H9 (cell line): ENCODE measurements around the gene MED13L. TPM values are rescaled to one million over a fixed set of nuclear protein-coding genes. Genes with fewer than 3 reads are reported as not detected.

ENCODE experiments used
- DNase-seq: peaks from one replicate; pipeline ENCODE4 v3.0.0-alpha.2; 2017
- H2AFZ ChIP-seq: one replicate; pipeline ENCODE4 v1.6.1; 2013; ENCODE audit warnings: mild to moderate bottlenecking, low read length, control low read depth, moderate library complexity
- H2AK5ac ChIP-seq: 2 replicates; pipeline ENCODE4 v1.6.1; 2013; ENCODE audit warnings: low read length, control low read depth, mixed read lengths; ENCODE audit not compliant: insufficient read length
- H2BK120ac ChIP-seq: one replicate; pipeline ENCODE4 v1.6.1; 2013; ENCODE audit warnings: low read depth, mild to moderate bottlenecking, low read length, control low read depth, inconsistent platforms; ENCODE audit not compliant: poor library complexity, severe bottlenecking
- H2BK12ac ChIP-seq: 2 replicates; pipeline ENCODE4 v1.6.1; 2013; ENCODE audit warnings: low read length, control low read depth, mixed read lengths, low read depth; ENCODE audit not compliant: insufficient read length
- H2BK15ac ChIP-seq: 2 replicates; pipeline ENCODE4 v1.6.1; 2013; ENCODE audit warnings: low read depth, low read length, control low read depth
- H2BK20ac ChIP-seq: one replicate; pipeline ENCODE4 v1.6.1; 2013; ENCODE audit warnings: low read depth, mild to moderate bottlenecking, low read length, control low read depth, inconsistent platforms; ENCODE audit not compliant: poor library complexity, severe bottlenecking
- H2BK5ac ChIP-seq: 2 replicates; pipeline ENCODE4 v1.6.1; 2013; ENCODE audit warnings: low read length, control low read depth, mixed read lengths; ENCODE audit not compliant: insufficient read length
- H3K14ac ChIP-seq: 2 replicates; pipeline ENCODE4 v1.6.1; 2013; ENCODE audit warnings: low read length, control low read depth; ENCODE audit not compliant: insufficient read depth
- H3K18ac ChIP-seq: 2 replicates; pipeline ENCODE4 v1.6.1; 2013; ENCODE audit warnings: low read depth, mild to moderate bottlenecking, mixed read lengths, low read length, control low read depth; ENCODE audit not compliant: insufficient read length
- H3K23ac ChIP-seq: 2 replicates; pipeline ENCODE4 v1.6.1; 2013; ENCODE audit warnings: low read length, control low read depth, mixed read lengths, low read depth; ENCODE audit not compliant: insufficient read length
- H3K23me2 ChIP-seq: 2 replicates; pipeline ENCODE4 v1.6.1; 2013; ENCODE audit warnings: low read depth, mild to moderate bottlenecking, mixed read lengths, low read length, control low read depth; ENCODE audit not compliant: insufficient read length, poor library complexity, severe bottlenecking
- H3K27ac ChIP-seq: 2 replicates; pipeline ENCODE4 v1.5.1; 2013; ENCODE audit warnings: low read length, control low read depth, mixed read lengths, low read depth; ENCODE audit not compliant: insufficient read length
- H3K27me3 ChIP-seq: 2 replicates; pipeline ENCODE4 v1.6.1; 2013; ENCODE audit warnings: low read length, control low read depth, inconsistent platforms; ENCODE audit not compliant: insufficient read depth
- H3K4ac ChIP-seq: 2 replicates; pipeline ENCODE4 v1.6.1; 2013; ENCODE audit warnings: low read depth, mild to moderate bottlenecking, control low read depth, inconsistent platforms, low read length, moderate library complexity
- H3K4me1 ChIP-seq: 2 replicates; pipeline ENCODE4 v1.6.1; 2013; ENCODE audit warnings: low read length, control low read depth, inconsistent platforms; ENCODE audit not compliant: insufficient read depth
- H3K4me2 ChIP-seq: 2 replicates; pipeline ENCODE4 v1.6.1; 2013; ENCODE audit warnings: low read length, control low read depth, mixed read lengths; ENCODE audit not compliant: insufficient read length, insufficient read depth
- H3K56ac ChIP-seq: 2 replicates; pipeline ENCODE4 v1.6.1; 2013; ENCODE audit warnings: low read depth, mild to moderate bottlenecking, mixed read lengths, low read length, control low read depth; ENCODE audit not compliant: insufficient read length
- H3K79me1 ChIP-seq: 2 replicates; pipeline ENCODE4 v1.6.1; 2013; ENCODE audit warnings: low read depth, mild to moderate bottlenecking, moderate library complexity, low read length, control low read depth, inconsistent platforms; ENCODE audit not compliant: insufficient read depth, poor library complexity, severe bottlenecking
- H3K79me2 ChIP-seq: 2 replicates; pipeline ENCODE4 v1.6.1; 2013; ENCODE audit warnings: low read length, control low read depth, inconsistent platforms; ENCODE audit not compliant: insufficient read depth
- H3K9ac ChIP-seq: 2 replicates; pipeline ENCODE4 v1.6.1; 2013; ENCODE audit warnings: low read length, control low read depth, mixed read lengths; ENCODE audit not compliant: insufficient read length; ENCODE audit errors: extremely low read depth
- H3K9me3 ChIP-seq: one replicate; pipeline ENCODE4 v1.6.1; 2013; ENCODE audit warnings: low read depth, low read length, inconsistent platforms; ENCODE audit not compliant: control insufficient read depth
- H3T11ph ChIP-seq: one replicate; pipeline ENCODE4 v1.6.1; 2013; ENCODE audit warnings: mild to moderate bottlenecking, low read length, control low read depth, inconsistent platforms
- H4K20me1 ChIP-seq: one replicate; pipeline ENCODE4 v1.6.1; 2013; ENCODE audit not compliant: control insufficient read depth, insufficient read length, insufficient read depth
- H4K5ac ChIP-seq: 2 replicates; pipeline ENCODE4 v1.6.1; 2013; ENCODE audit warnings: low read depth, mild to moderate bottlenecking, mixed read lengths, low read length, control low read depth; ENCODE audit not compliant: insufficient read length
- H4K8ac ChIP-seq: replicated peaks from 2 replicates; pipeline ENCODE4 v1.6.1; 2013; ENCODE audit warnings: low read length, control low read depth, mixed read lengths, low read depth; ENCODE audit not compliant: insufficient read length
- H4K91ac ChIP-seq: 2 replicates; pipeline ENCODE4 v1.6.1; 2013; ENCODE audit warnings: low read depth, mild to moderate bottlenecking, moderate library complexity, mixed read lengths, low read length, control low read depth; ENCODE audit not compliant: insufficient read length
- H3K27ac Mint-ChIP-seq, 3 experiments: 2 replicates in 2 of 3; 3 replicates in 1 of 3; pipeline ENCODE4 v1.8.0; 2020 to 2021; ENCODE audit warnings: mixed read lengths in 3 of 3, mild to moderate bottlenecking in 1 of 3, moderate library complexity in 1 of 3
- H3K27me3 Mint-ChIP-seq: 2 replicates; pipeline ENCODE4 v1.8.0; 2021; ENCODE audit warnings: low read depth, mild to moderate bottlenecking, moderate library complexity, mixed read lengths
- H3K36me3 Mint-ChIP-seq, 3 experiments: 2 replicates in 2 of 3; 3 replicates in 1 of 3; pipeline ENCODE4 v1.8.0; 2020 to 2021; ENCODE audit warnings: low read depth in 3 of 3, mixed read lengths in 3 of 3; ENCODE audit not compliant: insufficient read depth in 1 of 3
- H3K4me1 Mint-ChIP-seq, 2 experiments: 2 replicates each; pipeline ENCODE4 v1.8.0; 2020; ENCODE audit warnings: mixed read lengths in 2 of 2
- H3K4me3 Mint-ChIP-seq, 2 experiments: 2 replicates in 1 of 2; 3 replicates in 1 of 2; pipeline ENCODE4 v1.8.0; 2020 to 2021; ENCODE audit warnings: mild to moderate bottlenecking in 2 of 2, mixed read lengths in 2 of 2, moderate library complexity in 1 of 2
- H3K9me3 Mint-ChIP-seq, 2 experiments: 2 replicates in 1 of 2; 3 replicates in 1 of 2; pipeline ENCODE4 v1.8.0; 2020; ENCODE audit warnings: mild to moderate bottlenecking in 2 of 2, mixed read lengths in 2 of 2, moderate library complexity in 1 of 2
- WGBS: extraction: QIAGEN DNeasy Blood & Tissue Kit; methylation state at CpG from one replicate; pipeline ENCODE4 v1.1.7; 2013; ENCODE audit warnings: missing lambda C conversion rate, low lambda C conversion rate, mixed read lengths; ENCODE audit not compliant: insufficient read length; ENCODE audit errors: extremely low coverage; 5-methylcytosine and 5-hydroxymethylcytosine counted together
- total RNA-seq: library from RNA; stranded (reverse); gene quantifications from 2 replicates; pipeline ENCODE4 v1.2.1, GENCODE V29; 2021
- TF ChIP-seq, protein P1 (sequence below): fragments of 200-600 bp; sonication (generic); conservative IDR thresholded peaks from 3 replicates; pipeline ENCODE4 v1.8.0; 2021; ENCODE audit warnings: antibody characterized with exemption, mild to moderate bottlenecking

MED13L gene
- total RNA-seq, 1 experiment from 2014 or later = 52.4 TPM

DNA sequence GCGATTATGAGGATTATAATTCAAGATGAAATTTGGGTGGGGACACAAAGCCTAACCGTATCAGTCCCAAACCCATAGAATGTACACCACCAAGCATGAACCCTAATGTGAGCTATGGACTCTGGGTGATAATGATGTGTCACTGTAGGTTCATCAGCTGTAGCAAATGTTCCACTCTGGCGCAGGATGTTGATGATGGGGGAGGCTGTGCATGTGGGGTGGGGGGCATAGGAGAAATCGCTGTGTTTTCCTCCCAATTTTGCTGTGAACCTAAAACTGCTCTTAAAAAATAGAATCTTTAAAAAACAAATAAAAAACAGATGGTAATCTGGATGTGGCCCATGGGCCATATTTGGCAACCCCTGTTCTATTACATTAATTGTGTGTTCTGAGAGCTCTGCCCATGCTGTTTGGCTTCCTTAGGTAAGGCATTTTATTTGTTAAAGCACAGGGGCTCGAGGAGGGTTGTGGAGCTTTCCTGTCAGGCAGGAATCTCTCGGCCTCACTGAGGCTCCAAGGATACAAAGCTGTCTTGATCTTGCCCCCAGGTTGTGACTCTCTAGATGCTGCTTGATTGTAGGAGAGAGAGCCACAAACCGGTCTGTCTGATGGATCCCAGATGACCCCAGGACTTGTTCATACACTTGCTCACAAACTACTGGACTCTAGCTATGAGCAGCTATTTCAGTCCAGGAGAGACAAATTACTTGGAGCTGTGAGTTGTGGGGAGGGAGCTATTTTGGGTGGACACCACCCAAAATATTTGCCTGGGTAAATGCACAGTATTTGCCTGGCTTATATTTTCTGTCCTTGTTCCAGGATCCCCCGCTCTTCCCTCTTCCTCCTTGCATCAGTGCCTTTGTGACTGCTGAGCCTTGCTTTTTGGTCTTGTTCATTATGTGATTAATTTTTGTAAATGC lies 340.2 kb downstream of the MED13L start:
- H3K4me1 ChIP-seq = no peaks in the 10 kb centered on the region
- no peak overlapping the region for H3K4me3 Mint-ChIP-seq
- no peak overlapping the region for H2AFZ ChIP-seq
- peaks cover 0 to 9% (median 2%) of the 10 kb centered on the region in 3 experiments; a peak in 5 of 7 replicates for H3K36me3 Mint-ChIP-seq
- H3K27me3 ChIP-seq = no peaks in the 10 kb centered on the region
- H2BK5ac ChIP-seq = no peak overlapping the region
- no peak overlapping the region for H3K4me2 ChIP-seq
- no peak overlapping the region for H3K27ac ChIP-seq
- H3K27me3 Mint-ChIP-seq = no peaks in the 10 kb centered on the region; the same call in none of the 2 replicates
- WGBS = no CpG with 5 or more reads among the region's 8 CpGs
- no peak overlapping the region for H3K56ac ChIP-seq
- no peak overlapping the region for H4K8ac ChIP-seq
- H3K79me2 ChIP-seq = no peaks in the 10 kb centered on the region
- H3K23ac ChIP-seq = no peak overlapping the region
- H3K4ac ChIP-seq = no peak overlapping the region
- no peak overlapping the region for H2BK12ac ChIP-seq
- H2BK120ac ChIP-seq = no peak overlapping the region
- H4K20me1 ChIP-seq = no peaks in the 10 kb centered on the region
- H3K27ac Mint-ChIP-seq = no peak overlapping the region; a peak in 1 of 7 replicates
- no peaks in the 10 kb centered on the region for H3K23me2 ChIP-seq
- H2AK5ac ChIP-seq = no peak overlapping the region
- TF ChIP-seq, protein P1, sequence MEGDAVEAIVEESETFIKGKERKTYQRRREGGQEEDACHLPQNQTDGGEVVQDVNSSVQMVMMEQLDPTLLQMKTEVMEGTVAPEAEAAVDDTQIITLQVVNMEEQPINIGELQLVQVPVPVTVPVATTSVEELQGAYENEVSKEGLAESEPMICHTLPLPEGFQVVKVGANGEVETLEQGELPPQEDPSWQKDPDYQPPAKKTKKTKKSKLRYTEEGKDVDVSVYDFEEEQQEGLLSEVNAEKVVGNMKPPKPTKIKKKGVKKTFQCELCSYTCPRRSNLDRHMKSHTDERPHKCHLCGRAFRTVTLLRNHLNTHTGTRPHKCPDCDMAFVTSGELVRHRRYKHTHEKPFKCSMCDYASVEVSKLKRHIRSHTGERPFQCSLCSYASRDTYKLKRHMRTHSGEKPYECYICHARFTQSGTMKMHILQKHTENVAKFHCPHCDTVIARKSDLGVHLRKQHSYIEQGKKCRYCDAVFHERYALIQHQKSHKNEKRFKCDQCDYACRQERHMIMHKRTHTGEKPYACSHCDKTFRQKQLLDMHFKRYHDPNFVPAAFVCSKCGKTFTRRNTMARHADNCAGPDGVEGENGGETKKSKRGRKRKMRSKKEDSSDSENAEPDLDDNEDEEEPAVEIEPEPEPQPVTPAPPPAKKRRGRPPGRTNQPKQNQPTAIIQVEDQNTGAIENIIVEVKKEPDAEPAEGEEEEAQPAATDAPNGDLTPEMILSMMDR = no peak
- no peak overlapping the region for H3K9ac ChIP-seq
- no peak overlapping the region for H3K18ac ChIP-seq
- no peak overlapping the region for H2BK20ac ChIP-seq
- H3T11ph ChIP-seq = no peak overlapping the region
- H4K91ac ChIP-seq = no peak overlapping the region
- H3K14ac ChIP-seq = no peak overlapping the region
- peaks cover 9 to 11% of the 10 kb centered on the region in 2 experiments for H3K9me3 Mint-ChIP-seq
- H4K5ac ChIP-seq = no peak overlapping the region
- H3K4me1 Mint-ChIP-seq = no peaks in the 10 kb centered on the region
- no peaks in the 10 kb centered on the region for H3K9me3 ChIP-seq
- H2BK15ac ChIP-seq = no peak overlapping the region
- no peaks in the 10 kb centered on the region for H3K79me1 ChIP-seq
- no peak for DNase-seq
